Midbrain (tissue), 1 donor: ENCODE data around the gene FABP7.

Source experiments
- DNase-seq: peaks from one replicate; lab custom pipeline; 2025; lab: John Stamatoyannopoulos, UW

Gene FABP7

DNA sequence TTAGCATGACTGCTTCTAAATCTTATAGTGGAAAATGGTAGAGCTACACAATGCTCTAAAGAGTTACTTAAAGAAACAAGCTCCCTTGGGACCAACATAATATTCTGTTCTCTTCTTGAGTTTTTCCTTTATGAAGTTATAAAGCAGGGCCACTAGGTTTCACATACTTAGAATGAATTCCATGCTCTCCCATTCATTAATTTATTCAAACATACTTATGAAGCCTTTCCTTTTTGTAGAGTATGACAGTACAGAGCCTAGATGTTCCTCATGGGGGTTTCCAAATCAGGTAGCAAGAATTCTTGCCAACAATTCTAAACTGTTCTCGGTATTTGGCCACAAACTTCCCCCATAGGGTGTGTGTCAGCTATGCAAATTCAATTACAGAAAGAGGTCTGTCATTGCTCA is 20.6 kb upstream of the FABP7 start:
- no peak for DNase-seq

DNA sequence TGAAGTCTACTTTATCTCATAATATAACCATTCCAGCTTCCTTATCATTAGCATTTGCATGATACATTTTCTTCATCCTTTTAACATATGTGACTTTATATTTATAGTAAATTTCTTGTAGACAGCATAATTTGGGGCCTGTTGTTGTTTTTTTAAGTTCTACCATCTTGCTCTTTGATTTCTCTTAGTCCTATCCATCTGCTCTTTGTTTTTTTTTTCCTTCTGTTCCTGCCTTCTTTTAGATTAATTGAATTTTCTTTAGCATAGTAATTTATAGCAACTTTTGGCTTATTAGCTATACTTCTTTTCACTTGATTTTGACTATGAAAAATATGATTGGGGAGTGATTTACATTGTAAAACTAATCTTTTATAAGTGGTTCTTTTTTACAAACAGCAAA is 19.2 kb upstream of the FABP7 start:
- DNase-seq: no peak

GRCh38 chr6:122766256-122766655 is 13.3 kb upstream of the FABP7 start:
- DNase-seq: no peak

- no peak for DNase-seq
Measured at GRCh38 chr6:122770835-122771601, 8.5 kb upstream of the FABP7 start.

DNA sequence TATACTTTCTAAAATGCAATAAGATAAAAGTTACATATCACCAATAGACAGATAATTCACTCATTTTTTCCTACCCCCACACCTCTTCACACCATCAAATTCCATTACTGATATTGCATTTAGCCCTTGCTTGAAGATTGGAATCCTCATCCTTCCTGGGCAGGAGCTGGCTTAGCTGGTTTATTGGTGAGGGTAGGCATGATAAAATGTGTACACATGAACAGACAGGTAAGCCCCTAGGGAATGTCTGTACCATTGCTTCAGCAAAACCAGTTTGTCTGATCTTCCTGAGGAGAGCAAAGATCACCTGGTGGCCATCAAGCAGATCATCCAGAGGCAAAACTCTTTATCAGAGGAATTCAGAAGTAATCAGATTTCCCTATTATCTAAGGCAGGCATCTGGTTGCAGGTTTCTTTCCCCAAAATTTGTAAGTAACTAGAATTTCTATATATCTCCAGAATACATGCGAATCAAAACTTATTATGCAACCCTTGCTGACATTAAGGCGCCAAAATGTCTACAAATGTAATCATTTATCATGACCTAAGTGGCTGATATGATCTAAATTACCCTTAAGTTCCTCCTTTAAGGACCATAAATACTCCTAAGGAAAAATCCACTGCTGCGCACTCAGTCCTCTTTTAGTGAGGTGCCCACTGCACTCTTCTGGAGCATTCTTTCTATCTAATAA is 6.6 kb upstream of the FABP7 start:
- DNase-seq: no peak

GRCh38 chr6:122775975-122776374 is 3.5 kb upstream of the FABP7 start:
- no peak for DNase-seq

GRCh38 chr6:122778302-122778701 is 1.2 kb upstream of the FABP7 start:
- no peak for DNase-seq

- DNase-seq: peak; percentile 35
Measured at GRCh38 chr6:122778985-122779661, 393 bp upstream of the FABP7 start.

GRCh38 chr6:122780114-122780513 is 598 bp downstream of the FABP7 start:
- no peak for DNase-seq

DNA sequence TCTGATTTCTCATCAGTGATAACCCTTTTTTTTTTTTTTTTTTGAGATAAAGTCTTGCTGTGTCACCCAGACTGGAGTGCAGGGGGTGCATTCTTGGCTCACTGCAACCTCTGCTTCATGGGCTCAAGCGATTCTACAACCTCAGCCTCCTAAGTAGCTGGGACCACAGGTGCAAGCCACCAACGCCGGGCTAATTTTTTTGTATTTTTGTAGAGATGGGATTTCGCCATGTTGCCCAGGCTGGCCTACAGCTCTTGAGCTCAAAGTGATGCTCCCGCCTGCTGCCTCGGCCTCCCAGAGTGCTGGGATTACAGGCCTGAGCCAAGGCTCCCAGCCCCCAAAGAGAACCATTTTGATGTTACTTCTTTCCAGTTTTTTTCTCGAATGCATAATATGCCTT is 2.2 kb downstream of the FABP7 start:
- no peak for DNase-seq

DNA sequence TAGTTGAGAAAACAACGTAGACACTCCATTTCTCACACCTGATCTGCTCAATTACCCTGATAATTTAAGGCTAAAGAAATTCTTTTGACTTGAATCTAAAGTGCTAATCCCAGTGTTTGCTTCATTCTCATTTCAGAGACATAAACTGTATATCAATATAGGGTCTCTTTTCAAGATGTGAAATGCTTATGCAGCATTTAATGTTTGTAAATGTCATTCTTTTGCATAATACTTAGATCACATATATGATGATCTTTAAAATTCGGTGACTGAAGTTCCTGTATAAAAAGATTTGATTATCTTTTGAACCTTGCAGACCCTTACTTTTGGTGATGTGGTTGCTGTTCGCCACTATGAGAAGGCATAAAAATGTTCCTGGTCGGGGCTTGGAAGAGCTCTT is 3.9 kb downstream of the FABP7 start:
- no peak for DNase-seq

GRCh38 chr6:122785891-122786290 is 6.4 kb downstream of the FABP7 start:
- DNase-seq: no peak

DNA sequence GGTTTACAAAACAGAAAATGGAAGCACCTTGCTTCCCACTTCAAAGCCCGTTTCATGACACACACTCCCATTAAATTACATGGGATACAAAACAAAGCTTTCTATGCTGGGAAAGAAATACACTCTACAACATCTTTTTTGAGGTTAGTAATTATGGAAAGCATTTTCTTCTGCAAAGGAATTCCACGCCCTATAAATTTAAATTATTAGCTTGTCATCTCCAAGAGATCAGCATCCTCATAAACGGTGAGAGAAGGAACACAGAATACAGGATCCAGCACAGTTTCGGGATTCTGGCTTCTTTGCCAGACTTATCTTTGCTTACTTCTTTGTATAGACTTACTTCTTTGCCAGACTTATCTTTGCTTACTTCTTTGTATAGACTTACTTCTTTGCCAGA is 8.2 kb downstream of the FABP7 start:
- no peak for DNase-seq

DNA sequence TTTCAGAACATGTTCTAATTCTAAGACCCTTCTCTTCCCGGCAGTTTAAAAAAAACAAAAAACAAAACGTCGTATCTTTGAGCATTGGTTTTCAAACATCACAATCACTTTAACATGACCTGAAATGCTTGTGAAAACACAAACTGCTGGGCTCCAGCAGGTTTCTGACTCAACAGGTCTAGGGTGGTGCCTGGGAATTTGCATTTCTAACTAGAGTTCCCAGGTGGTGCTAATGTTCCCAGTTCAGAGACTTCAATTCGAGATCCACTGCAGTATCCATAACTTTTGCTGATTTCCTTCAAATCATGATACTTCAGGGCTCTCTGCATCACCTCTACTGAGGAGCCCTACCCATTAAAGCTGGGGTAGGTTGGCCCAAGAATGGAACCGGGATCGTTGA is 8.7 kb downstream of the FABP7 start:
- DNase-seq: no peak

DNA sequence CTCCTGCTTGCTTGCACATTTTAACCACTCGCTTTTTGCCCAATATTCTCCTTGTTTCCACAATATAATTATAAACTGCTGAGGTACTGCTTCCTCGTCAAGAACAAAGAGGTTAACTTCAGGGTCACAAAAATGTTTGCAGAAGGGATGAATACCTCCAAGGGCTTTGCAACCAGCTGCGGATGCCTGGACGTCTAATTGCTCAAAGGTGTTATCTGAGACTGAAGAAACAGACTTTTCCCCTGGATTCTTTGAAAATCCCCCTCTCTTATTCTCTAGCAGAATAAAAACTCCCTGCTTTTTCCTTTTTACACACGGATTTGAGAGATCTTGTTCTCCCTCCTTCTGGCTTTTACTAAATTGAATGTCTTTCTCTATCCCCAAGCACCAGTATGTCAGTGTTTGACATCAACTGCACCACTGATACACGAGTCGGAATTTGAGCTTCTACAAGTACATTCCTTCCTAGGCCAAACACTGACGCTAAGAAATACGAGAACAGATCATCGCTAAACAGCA is 9.2 kb downstream of the FABP7 start:
- peak; percentile 26 for DNase-seq

GRCh38 chr6:122789182-122790027 is 9.9 kb downstream of the FABP7 start, which contains the start of gene SMPDL3A:
TSS of gene SMPDL3A (plus strand) at chr6:122789258. CDS start at chr6:122789347, 89 bp downstream.
- peak; percentile 91 for DNase-seq

DNA sequence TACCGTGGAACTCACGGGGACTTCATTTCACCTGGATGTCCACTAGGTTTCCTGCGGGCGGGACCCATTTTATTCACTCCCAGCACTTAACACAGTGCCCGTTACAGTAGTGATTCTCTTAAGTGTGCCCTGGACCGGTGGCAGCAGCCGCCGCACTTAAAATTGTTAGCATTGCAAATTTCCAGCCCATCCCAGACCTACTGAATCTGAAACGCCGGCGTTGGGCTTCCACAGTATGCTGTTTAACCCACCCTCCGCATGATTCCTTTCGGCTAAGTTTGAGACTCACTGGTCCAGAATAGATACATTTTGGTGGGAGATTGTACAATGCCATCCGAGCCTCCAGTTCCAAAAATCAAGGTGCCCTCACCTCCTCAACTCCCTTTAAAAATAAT is 10.5 kb downstream of the FABP7 start:
- DNase-seq: no peak

DNA sequence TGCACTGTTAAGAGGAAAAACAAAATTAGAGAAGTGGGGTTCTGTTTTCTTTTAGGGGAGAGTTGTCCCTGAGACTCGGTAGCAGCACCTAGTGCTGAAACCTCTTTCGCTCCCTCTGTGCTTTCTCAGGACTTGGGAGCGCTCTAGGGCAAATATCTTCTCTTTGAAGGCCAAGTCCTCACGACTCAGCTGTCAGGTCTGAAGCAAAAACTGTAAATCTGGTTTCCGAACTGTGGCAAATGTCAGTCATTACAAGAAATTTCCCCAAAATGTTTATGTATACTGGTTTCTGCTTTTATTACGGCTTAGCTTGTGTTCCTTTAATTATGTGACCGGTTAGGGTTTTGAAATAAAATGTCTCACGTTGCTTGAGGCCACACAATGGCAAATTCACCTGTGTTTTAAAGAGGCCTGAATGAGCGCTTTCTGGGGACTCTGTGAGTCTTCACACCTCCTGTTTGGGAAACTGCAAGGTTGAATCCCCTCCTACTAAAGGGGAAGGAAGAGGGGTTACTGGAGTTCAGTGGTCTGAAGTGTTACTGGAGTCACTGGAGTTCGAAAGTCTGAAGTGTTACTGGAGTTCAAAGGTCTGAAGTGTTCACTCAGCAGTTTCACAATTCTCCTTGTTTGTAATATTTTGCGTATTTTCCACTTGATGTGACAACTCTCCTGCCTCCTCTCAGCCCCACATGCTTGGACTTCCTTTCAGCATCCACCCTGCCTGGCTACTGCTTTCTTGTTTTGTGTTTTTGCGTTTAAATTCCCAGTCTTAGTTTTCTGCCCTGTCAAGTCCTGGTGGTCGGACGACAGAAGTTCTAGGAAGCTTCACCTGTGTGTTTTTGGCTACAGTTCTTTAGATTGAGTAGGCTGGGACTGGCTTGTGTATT is 11.2 kb downstream of the FABP7 start:
- peak; percentile 59 for DNase-seq

GRCh38 chr6:122791310-122791679 is 11.8 kb downstream of the FABP7 start:
- no peak for DNase-seq

- no peak for DNase-seq
Measured at GRCh38 chr6:122792766-122793165, 13.2 kb downstream of the FABP7 start.

- DNase-seq: no peak
Measured at GRCh38 chr6:122797537-122797936, 18.0 kb downstream of the FABP7 start.
